Thyroid gland (tissue), 4 donors: ENCODE measurements around the gene CCDC121.

Source experiments
- POLR2A ChIP-seq, 2 donors: fragments of 450-650 bp; IDR thresholded peaks; one replicate each; pipeline ENCODE4 v1.6.1; 2017; ENCODE audit warnings: antibody characterized with exemption in 2 of 2, mild to moderate bottlenecking in 2 of 2, moderate library complexity in 1 of 2
- TF ChIP-seq, protein P1 (sequence below), 6 experiments: fragments of 200-600 bp in 3 of 6; fragments of 450-650 bp in 3 of 6; sonication (generic) in 3 of 6; IDR thresholded peaks; one replicate each; pipeline ENCODE4 v1.5.1; 2016 to 2019; ENCODE audit warnings: antibody characterized with exemption in 6 of 6, mild to moderate bottlenecking in 2 of 6, inconsistent platforms in 1 of 6, moderate library complexity in 1 of 6

DNA sequence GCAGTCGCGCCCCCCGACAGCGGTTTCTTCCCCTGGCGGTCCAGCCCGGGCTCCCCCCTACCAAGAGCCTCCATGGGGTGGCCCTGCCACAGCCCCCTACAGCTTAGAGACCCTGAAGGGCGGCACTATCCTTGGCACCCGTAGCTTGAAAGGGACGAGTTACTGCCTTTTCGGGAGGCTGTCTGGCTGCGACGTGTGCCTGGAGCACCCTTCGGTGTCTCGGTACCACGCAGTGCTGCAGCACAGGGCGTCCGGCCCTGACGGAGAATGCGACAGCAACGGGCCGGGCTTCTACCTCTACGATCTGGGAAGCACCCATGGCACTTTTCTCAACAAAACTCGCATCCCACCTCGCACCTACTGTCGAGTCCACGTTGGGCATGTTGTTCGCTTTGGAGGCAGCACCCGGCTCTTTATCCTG lies 35.4 kb upstream of the CCDC121 start:
- TF ChIP-seq, protein P1, sequence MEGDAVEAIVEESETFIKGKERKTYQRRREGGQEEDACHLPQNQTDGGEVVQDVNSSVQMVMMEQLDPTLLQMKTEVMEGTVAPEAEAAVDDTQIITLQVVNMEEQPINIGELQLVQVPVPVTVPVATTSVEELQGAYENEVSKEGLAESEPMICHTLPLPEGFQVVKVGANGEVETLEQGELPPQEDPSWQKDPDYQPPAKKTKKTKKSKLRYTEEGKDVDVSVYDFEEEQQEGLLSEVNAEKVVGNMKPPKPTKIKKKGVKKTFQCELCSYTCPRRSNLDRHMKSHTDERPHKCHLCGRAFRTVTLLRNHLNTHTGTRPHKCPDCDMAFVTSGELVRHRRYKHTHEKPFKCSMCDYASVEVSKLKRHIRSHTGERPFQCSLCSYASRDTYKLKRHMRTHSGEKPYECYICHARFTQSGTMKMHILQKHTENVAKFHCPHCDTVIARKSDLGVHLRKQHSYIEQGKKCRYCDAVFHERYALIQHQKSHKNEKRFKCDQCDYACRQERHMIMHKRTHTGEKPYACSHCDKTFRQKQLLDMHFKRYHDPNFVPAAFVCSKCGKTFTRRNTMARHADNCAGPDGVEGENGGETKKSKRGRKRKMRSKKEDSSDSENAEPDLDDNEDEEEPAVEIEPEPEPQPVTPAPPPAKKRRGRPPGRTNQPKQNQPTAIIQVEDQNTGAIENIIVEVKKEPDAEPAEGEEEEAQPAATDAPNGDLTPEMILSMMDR (IDR thresholded peaks at IDR 0.05) = no peak
- TF ChIP-seq POLR2A (IDR thresholded peaks at IDR 0.05) = no peak
